Transverse colon (tissue), 4 donors: ENCODE data around the gene KRTAP10-5. TPM values are rescaled to one million over a fixed set of nuclear protein-coding genes. Genes with fewer than 3 reads are reported as not detected.
"Not testable (repeated sequence)": the region's sequence is repeated elsewhere in the genome, so short reads cannot be mapped to it uniquely, and the experiment has no call there.

Source experiments
- DNase-seq: peaks from one replicate; pipeline ENCODE4 v3.0.0-alpha.2; 2019
- H3K27ac ChIP-seq, 4 donors: fragments of 200-600 bp; sonication (generic); 2 replicates each; pipeline ENCODE4 v1.5.1; 2016 to 2018; ENCODE audit warnings: inconsistent platforms in 4 of 4
- H3K27me3 ChIP-seq: fragments of 200-600 bp; sonication (generic); 2 replicates; pipeline ENCODE4 v1.5.1; 2017; ENCODE audit warnings: inconsistent platforms
- H3K36me3 ChIP-seq, 4 donors: fragments of 200-600 bp; sonication (generic); 2 replicates each; pipeline ENCODE4 v1.5.1; 2017 to 2019; ENCODE audit warnings: inconsistent platforms in 4 of 4
- H3K4me1 ChIP-seq, 4 donors: fragments of 200-600 bp; sonication (generic); 2 replicates each; pipeline ENCODE4 v1.5.1; 2017 to 2020; ENCODE audit warnings: inconsistent platforms in 4 of 4
- H3K4me3 ChIP-seq, 4 donors: fragments of 200-600 bp; sonication (generic); 1 replicate in 1 of 4; 2 replicates in 3 of 4; pipeline versions ENCODE4 v1.5.1 to v1.6.1; 2017 to 2019; ENCODE audit warnings: inconsistent platforms in 4 of 4
- H3K9me3 ChIP-seq, 2 donors: fragments of 200-600 bp; sonication (generic); 2 replicates each; pipeline ENCODE4 v1.5.1; 2017 to 2019; ENCODE audit warnings: inconsistent platforms in 2 of 2
- CTCF ChIP-seq, 5 experiments: fragments of 200-600 bp in 3 of 5; fragments of 450-650 bp in 2 of 5; sonication (generic) in 3 of 5; IDR thresholded peaks; 1 replicate in 2 of 5; 2 replicates in 3 of 5; pipeline ENCODE4 v1.5.1; 2016 to 2017; ENCODE audit warnings: antibody characterized with exemption in 5 of 5, inconsistent platforms in 3 of 5, mild to moderate bottlenecking in 2 of 5, moderate library complexity in 1 of 5
- EP300 ChIP-seq: sonication (generic); formaldehyde crosslinking; IDR thresholded peaks from one replicate; pipeline ENCODE4 v1.6.1; 2017; ENCODE audit warnings: antibody characterized with exemption, low read depth
- POLR2A ChIP-seq: fragments of 450-650 bp; IDR thresholded peaks from one replicate; pipeline ENCODE4 v1.6.1; 2016; ENCODE audit warnings: antibody characterized with exemption, mild to moderate bottlenecking, moderate library complexity
- POLR2AphosphoS5 ChIP-seq, 3 donors: sonication (generic); formaldehyde crosslinking; IDR thresholded peaks; one replicate each; pipeline ENCODE4 v1.6.1; 2016; ENCODE audit warnings: antibody characterized with exemption in 3 of 3
- WGBS, 2 donors: methylation state at CpG; one replicate each; pipeline ENCODE4 v1.1.5; 2018; ENCODE audit warnings: low coverage in 1 of 2; 5-methylcytosine and 5-hydroxymethylcytosine counted together
- in situ Hi-C, 4 donors: fragments of 200-750 bp; cut with MboI; loops; one replicate each; pipeline versions ENCODE4 v1.15.0 to v1.15.1; 2017; ENCODE audit warnings: low sequenced_read_pairs in 3 of 4, low pct_ligation_motif_present in 1 of 4, low pct_unique_long_range_greater_than_20kb in 1 of 4
- intact Hi-C: fragments of 100-400 bp; cut with DNase I; formaldehyde crosslinking; loops from one replicate; pipeline ENCODE4 v1.15.1; 2023; ENCODE audit warnings: low total_unique reads
- total RNA-seq, 4 donors: library from RNA; depleted of rRNA; stranded (reverse); fragments of >200 nt; gene quantifications; one replicate each; pipeline ENCODE4 v1.1.0, GENCODE V29; 2016

KRTAP10-5 gene
- total RNA-seq, 4 donors from 2014 or later = not detected

- no peak overlapping the region for H3K4me3 ChIP-seq
- in situ Hi-C loops (no loop called here), intact Hi-C loops (no loop called here)
- no peaks in the 10 kb centered on the region for H3K36me3 ChIP-seq
- H3K27ac ChIP-seq = no peak overlapping the region
- TF ChIP-seq CTCF (IDR thresholded peaks at IDR 0.05) (no peak), EP300 (no peak), POLR2AphosphoS5 (IDR thresholded peaks at IDR 0.05) (no peak), POLR2A (no peak)
- H3K27me3 ChIP-seq = peaks cover 45% of the 10 kb centered on the region
- H3K4me1 ChIP-seq = no peaks in the 10 kb centered on the region
- WGBS, 2 donors = 68% methylated on average over 20 of the region's 21 CpGs; no CpG with 5 or more reads in 1 of the 2 donors
- no peak for DNase-seq
- peaks cover 0 to 5% of the 10 kb centered on the region in 2 donors for H3K9me3 ChIP-seq
These were observed 22.1 kb upstream of the KRTAP10-5 start for GRCh38 chr21:44602463-44602850.

DNA sequence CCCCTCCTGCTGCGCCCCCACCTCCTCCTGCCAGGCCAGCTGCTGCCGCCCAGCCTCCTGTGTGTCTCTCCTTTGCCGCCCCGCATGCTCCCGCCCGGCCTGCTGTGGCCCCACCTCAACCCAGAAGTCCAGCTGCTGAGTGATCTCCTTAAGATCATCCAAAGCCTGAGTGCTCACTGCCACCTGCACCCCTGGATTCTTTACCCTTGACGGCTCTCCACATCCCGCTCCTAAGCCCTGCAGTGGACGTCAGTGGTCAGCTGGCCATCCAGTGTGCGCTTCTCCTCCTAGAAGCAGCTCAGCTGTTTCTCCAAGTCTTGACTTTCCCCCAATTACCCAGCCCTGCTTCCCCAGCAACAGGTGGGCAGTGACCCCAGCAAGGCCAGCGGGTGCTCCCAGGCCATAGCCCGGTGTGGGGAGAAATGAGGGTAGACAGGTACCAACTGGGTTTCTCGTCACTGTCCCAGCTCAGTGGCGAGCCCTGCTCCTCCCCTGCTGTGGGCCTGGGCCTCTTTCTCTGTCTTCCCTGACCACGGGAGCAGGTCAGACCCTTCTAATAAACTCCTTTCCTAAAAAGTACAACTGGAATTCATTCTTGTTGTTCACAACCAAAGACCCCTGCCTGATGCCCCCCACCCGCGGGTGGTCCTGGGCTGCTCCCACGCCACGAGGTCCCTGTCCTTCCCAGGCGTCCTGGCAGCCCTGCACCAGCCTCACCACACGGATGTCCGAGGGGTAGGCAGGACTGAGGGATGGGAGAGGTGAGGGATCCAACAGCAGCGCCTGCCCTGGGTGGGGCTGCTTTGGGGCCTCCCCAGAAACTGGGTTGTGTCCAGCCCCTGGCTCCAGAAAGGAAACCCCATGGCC is 21.4 kb upstream of the KRTAP10-5 start:
- TF ChIP-seq EP300 (no peak), POLR2AphosphoS5 (IDR thresholded peaks at IDR 0.05) (no peak), POLR2A (no peak), CTCF (IDR thresholded peaks at IDR 0.05) (no peak)
- H3K9me3 ChIP-seq = peaks cover 0 to 5% of the 10 kb centered on the region in 2 donors
- H3K36me3 ChIP-seq = no peaks in the 10 kb centered on the region
- intact Hi-C loops (no loop called here), in situ Hi-C loops (no loop called here)
- 71 to 83% methylated on average over 3 to 22 of the region's 23 CpGs for WGBS, 2 donors
- no peaks in the 10 kb centered on the region for H3K4me1 ChIP-seq
- H3K27ac ChIP-seq = no peak overlapping the region
- DNase-seq = no peak
- H3K27me3 ChIP-seq = peaks cover 41% of the 10 kb centered on the region
- no peak overlapping the region for H3K4me3 ChIP-seq

DNA sequence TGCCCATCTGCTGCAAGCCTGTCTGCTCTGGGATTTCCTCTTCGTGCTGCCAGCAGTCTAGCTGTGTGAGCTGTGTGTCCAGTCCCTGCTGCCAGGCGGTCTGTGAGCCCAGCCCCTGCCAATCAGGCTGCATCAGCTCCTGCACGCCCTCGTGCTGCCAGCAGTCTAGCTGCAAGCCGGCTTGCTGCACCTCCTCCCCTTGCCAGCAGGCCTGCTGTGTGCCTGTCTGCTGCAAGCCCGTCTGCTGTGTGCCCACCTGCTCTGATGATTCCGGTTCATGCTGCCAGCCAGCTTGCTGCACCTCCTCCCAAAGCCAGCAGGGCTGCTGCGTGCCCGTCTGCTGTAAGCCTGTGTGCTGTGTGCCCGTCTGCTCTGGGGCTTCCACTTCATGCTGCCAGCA is 20.7 kb upstream of the KRTAP10-5 start:
- H3K4me1 ChIP-seq, H3K9me3 ChIP-seq, DNase-seq, H3K36me3 ChIP-seq, H3K27ac ChIP-seq, H3K4me3 ChIP-seq, intact Hi-C loops, in situ Hi-C loops: not testable (repeated sequence)
- H3K27me3 ChIP-seq = peaks cover 36% of the 10 kb centered on the region
- 62% methylated on average over 5 of the region's 10 CpGs; no CpG with 5 or more reads in 1 of the 2 donors for WGBS, 2 donors

- WGBS, 2 donors = 51 to 60% methylated on average over 7 to 23 of the region's 23 CpGs
- peaks cover 37% of the 10 kb centered on the region for H3K27me3 ChIP-seq
These were observed 19.9 kb upstream of the KRTAP10-5 start, which contains the start of gene KRTAP10-7 for GRCh38 chr21:44600118-44600978. Gene KRTAP10-7, plus strand, starts transcription at chr21:44600597. Its CDS starts 25 bp downstream, at chr21:44600622.

More at GRCh38 chr21:44600118-44600978, 19.9 kb upstream of the KRTAP10-5 start, which contains the start of gene KRTAP10-7:
- DNase-seq, H3K4me1 ChIP-seq, H3K9me3 ChIP-seq, intact Hi-C loops, H3K4me3 ChIP-seq, in situ Hi-C loops, H3K27ac ChIP-seq, H3K36me3 ChIP-seq: not testable (repeated sequence)
